Effector memory CD4-positive, alpha-beta T cell (primary cell): ENCODE data around the gene SYT15.

Experiments used
- DNase-seq, 3 donors: peaks; one replicate each; pipeline ENCODE4 v3.0.0-alpha.2; 2020
- H3K27ac ChIP-seq: 2 replicates; pipeline ENCODE4 v1.7.0; 2013; ENCODE audit warnings: mild to moderate bottlenecking, low read length, moderate library complexity; ENCODE audit not compliant: insufficient read depth, poor library complexity, severe bottlenecking
- H3K27me3 ChIP-seq: replicated peaks from 2 replicates; pipeline ENCODE4 v1.7.0; 2013; ENCODE audit warnings: mild to moderate bottlenecking, low read length; ENCODE audit not compliant: insufficient read depth, control insufficient read depth, poor library complexity, severe bottlenecking
- H3K36me3 ChIP-seq: 2 replicates; pipeline ENCODE4 v1.7.0; 2013; ENCODE audit warnings: mild to moderate bottlenecking, low read length, moderate library complexity; ENCODE audit not compliant: control insufficient read depth, insufficient read depth
- H3K4me1 ChIP-seq: 2 replicates; pipeline ENCODE4 v1.7.0; 2013; ENCODE audit warnings: low read length, mild to moderate bottlenecking; ENCODE audit not compliant: control insufficient read depth, insufficient read depth, poor library complexity, severe bottlenecking
- H3K4me3 ChIP-seq: 2 replicates; pipeline ENCODE4 v1.7.0; 2013; ENCODE audit warnings: low read length, low read depth, mild to moderate bottlenecking; ENCODE audit not compliant: insufficient read depth, poor library complexity, severe bottlenecking
- H3K9me3 ChIP-seq: 2 replicates; pipeline ENCODE4 v1.7.0; 2013; ENCODE audit warnings: mild to moderate bottlenecking, low read length, moderate library complexity; ENCODE audit not compliant: control insufficient read depth

Gene SYT15

GRCh38 chr10:46551701-46552525, 27.0 kb upstream of the SYT15 start:
- Histone ChIP-seq H3K4me1 (no peaks in the 10 kb centered on the region), H3K4me3 (no peak overlapping the region), H3K36me3 (no peaks in the 10 kb centered on the region), H3K9me3 (no peaks in the 10 kb centered on the region), H3K27me3 (peaks cover 13% of the 10 kb centered on the region), H3K27ac (no peak overlapping the region)
- no peak for DNase-seq

DNA sequence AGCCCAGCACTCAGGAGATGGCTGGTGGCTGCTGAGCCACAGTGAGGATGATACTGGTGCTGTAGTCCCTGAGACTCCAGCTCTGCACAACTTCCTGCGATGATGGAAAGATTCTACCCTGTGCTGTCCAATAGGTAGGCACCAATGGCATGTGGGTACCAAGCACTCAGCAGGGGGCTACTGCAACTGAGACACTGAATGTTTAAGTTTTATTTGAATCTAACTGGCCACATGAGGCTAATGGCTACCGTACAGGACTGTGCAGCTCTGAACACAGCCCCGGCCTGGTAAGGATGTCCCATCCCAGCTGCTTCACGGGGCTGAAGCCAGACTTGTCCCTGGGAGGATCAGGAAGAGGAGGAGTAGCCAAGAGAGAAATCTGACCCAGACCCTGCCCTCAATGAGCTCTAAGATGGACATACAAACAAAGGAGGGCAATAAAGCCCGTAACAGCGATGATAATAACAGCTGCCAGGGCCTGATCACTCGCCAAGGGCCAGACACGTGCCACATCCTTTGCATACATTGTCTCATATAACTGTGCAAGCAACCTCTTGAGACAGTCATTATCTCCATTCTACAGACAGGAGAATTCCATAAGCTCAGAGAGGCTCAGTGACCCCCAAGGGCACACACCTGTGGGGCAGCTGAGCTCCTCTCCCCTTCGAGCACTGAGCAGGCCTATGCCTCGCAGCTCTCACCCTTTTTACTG, 26.2 kb upstream of the SYT15 start:
- Histone ChIP-seq H3K9me3 (no peaks in the 10 kb centered on the region), H3K4me1 (no peaks in the 10 kb centered on the region), H3K4me3 (no peak overlapping the region), H3K27me3 (peaks cover 19% of the 10 kb centered on the region), H3K27ac (no peak overlapping the region), H3K36me3 (no peaks in the 10 kb centered on the region)
- DNase-seq = no peak

DNA sequence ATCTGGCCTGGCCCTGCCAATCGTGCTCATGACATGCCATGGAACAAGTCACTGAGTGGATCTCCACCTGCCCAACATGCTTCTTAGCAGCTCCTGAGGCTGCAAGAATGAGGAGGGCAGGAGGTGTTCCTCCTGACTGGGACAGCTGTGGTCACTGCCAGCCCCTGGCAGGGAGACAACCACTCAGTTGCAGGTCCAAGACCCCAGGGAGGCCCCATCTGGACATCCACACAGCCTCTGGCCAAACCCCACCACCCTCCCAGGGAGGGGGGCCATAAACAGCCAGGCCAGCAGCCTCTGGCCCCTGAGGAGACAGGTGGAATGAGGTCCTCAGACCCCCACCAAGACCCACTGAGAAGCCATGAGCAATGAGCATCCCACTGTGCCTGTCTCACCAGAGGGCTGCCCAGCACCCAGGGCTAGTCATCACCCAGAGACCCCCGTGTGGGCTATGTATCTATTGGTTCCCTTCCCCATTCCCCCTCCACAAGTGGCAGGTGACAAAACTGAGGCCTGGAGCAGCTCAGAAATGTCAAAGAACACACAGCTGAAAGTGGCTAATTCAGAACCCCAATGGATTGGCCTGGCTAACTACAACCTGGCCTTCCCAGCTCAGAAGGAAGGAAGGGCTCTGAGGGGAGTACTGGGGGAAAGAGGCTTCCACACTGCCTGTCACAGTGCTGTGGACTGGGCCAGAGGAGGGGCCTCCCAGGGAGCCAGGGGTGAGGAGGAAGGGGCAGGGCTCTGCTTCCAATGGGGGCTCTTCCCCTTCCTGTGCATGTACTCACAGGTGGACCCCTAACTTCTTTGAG, 25.5 kb upstream of the SYT15 start:
- Histone ChIP-seq H3K27me3 (peaks cover 24% of the 10 kb centered on the region), H3K4me1 (no peaks in the 10 kb centered on the region), H3K9me3 (no peaks in the 10 kb centered on the region), H3K27ac (no peak overlapping the region), H3K36me3 (no peaks in the 10 kb centered on the region), H3K4me3 (no peak overlapping the region)
- no peak for DNase-seq

DNA sequence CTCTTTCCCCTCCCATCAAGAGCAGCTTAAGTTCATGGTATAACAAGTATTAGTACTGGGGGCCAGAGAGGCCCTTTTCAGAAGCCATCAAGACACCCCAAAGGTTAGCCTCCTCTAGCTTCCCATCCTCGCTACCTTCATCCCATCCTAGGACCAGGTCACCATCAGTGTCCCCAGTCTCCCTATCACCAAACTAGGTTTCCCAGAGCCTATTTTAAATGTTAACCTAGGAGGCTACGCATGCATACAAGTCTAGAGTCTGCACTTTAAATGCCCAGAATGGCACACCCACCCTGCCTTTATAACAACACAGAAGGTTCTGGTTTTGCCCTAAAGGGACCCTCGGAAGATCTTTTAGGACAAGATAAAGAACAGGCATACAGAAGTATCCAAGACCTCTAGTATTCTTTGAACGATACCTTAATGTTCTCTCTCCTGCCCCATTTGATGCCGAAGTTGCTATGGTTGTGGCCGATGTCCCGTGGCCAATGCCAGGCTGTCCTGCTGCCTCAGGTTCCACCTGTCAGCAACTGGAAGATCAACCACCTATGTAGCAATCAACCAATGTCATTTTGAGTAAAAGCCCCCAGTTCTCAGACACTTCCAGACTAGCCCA, 24.7 kb upstream of the SYT15 start:
- peaks cover 24% of the 10 kb centered on the region for H3K27me3 ChIP-seq
- DNase-seq = no peak
- H3K36me3 ChIP-seq = no peaks in the 10 kb centered on the region
- no peak overlapping the region for H3K4me3 ChIP-seq
- H3K4me1 ChIP-seq = no peaks in the 10 kb centered on the region
- H3K27ac ChIP-seq = no peak overlapping the region
- no peaks in the 10 kb centered on the region for H3K9me3 ChIP-seq

GRCh38 chr10:46555366-46555712, 23.6 kb upstream of the SYT15 start:
- no peaks in the 10 kb centered on the region for H3K36me3 ChIP-seq
- no peak for DNase-seq
- H3K4me1 ChIP-seq = no peaks in the 10 kb centered on the region
- H3K27me3 ChIP-seq = peaks cover 24% of the 10 kb centered on the region
- H3K4me3 ChIP-seq = no peak overlapping the region
- no peak overlapping the region for H3K27ac ChIP-seq
- no peaks in the 10 kb centered on the region for H3K9me3 ChIP-seq

DNA sequence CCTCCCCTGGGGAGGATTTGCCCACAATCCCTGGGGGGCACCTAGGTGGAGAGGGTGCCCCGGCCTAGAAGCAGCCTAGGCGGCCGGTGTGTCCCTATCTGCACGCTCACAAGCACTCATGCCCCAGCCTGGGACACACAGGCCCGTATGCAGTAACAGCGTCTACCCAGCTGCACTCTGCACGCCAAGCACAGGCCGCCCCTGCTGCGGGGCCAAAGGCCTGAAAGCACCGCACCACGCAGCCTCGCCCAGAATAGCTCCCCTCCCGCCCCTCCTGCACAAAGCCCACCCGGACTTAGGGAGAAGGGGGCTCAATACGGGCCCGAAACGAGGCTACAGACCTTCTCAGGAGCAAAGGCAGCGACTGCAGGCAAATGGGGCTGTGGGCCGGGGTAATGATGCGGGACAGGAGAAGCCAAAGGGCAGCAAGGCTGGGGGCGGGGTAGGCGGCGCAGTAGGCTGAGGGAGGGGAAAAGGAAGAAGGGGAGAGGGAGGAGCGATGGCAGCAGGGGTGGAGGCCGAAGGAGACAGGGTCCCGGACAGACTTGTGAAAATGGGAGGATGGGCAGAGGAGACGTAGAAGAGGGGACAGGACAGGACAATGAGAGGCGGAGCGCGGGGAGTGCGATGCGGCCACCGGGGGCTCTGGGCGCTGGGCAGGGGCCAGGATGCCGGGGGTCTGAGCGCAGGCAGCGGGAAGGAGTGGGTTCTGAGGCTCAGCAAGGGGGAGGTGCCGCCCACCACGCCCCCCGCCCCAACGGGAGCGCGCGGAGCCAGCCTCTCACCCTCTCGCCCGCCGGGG, 23.0 kb upstream of the SYT15 start:
- Histone ChIP-seq H3K27me3 (peaks cover 24% of the 10 kb centered on the region), H3K4me1 (no peaks in the 10 kb centered on the region), H3K9me3 (no peaks in the 10 kb centered on the region), H3K27ac (no peak overlapping the region), H3K36me3 (no peaks in the 10 kb centered on the region), H3K4me3 (no peak overlapping the region)
- no peak for DNase-seq

DNA sequence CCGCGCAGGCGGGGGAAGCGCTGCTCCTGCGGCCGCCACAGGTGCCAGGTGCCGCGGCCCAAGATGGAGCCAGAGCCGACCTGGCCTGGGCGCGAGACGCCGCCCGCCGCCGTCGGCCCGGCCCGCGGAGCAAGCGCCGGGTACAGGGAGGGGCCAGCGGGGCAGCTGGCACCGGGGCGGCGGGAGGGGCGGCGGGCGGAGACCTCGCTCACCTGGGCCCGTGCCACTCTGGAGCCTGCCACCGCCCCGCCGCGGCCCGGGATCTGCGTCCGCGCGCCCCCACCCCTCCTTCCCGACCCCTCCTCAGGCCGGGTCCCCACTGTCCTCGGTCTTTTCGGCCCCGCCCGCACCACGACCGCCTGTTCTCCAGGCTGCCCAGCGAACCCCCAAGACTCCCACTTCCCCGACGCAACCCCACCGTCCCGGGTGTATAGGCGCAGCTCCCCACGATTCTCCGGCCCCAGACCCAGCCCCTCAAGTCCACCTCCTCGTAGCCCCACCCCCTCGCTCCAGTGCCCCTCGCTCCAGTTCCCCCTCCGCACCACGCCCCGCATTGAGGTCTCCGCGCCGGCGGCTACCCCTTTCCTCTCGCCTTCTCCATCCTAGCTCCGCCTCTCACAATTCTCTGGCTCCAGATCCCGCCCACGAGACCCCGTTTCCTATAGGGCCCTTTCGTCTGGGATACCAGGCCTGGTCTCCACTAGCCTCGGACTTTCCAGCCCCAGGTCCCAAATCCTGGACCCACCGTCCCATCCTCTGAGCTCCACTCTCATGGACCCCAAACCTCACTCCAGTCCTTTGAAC, 22.2 kb upstream of the SYT15 start, which contains the start of gene GPRIN2:
Gene GPRIN2 (minus strand): TSS at position 144 of the 804 bp plus-strand sequence. CDS start 5,922 bp downstream, outside the sequence.
- no peak for DNase-seq
- H3K4me1 ChIP-seq = no peaks in the 10 kb centered on the region
- H3K9me3 ChIP-seq = no peaks in the 10 kb centered on the region
- H3K36me3 ChIP-seq = no peaks in the 10 kb centered on the region
- no peak within 1 kb of the TSS for H3K27ac ChIP-seq
- peaks cover 24% of the 10 kb centered on the region for H3K27me3 ChIP-seq
- H3K4me3 ChIP-seq = no peak within 1 kb of the TSS

GRCh38 chr10:46557319-46558121, 21.4 kb upstream of the SYT15 start:
- H3K27me3 ChIP-seq = peaks cover 24% of the 10 kb centered on the region
- no peaks in the 10 kb centered on the region for H3K4me1 ChIP-seq
- H3K9me3 ChIP-seq = no peaks in the 10 kb centered on the region
- H3K4me3 ChIP-seq = no peak overlapping the region
- H3K36me3 ChIP-seq = no peaks in the 10 kb centered on the region
- no peak for DNase-seq
- H3K27ac ChIP-seq = no peak overlapping the region
